ENCODE results near the gene ANTXR2. TPM values are rescaled to one million over a fixed set of nuclear protein-coding genes. Genes with fewer than 3 reads are reported as not detected.

The ANTXR2 gene
- total and polyA plus RNA-seq, 2 donors, result 5.7 to 13.4 TPM

- H3K36me3 ChIP-seq (ENCODE audit: control insufficient read depth in 2 of 2, insufficient read depth in 2 of 2, low read length in 1 of 2), result no peaks in the 10 kb centered on the region
- H3K27me3 ChIP-seq (ENCODE audit: control insufficient read depth in 2 of 2, insufficient read depth in 1 of 2, low read length in 1 of 2), result no peaks in the 10 kb centered on the region
- no peak overlapping the region for H3K4me3 ChIP-seq (ENCODE audit: low read length in 2 of 2)
- H3K27ac ChIP-seq (ENCODE audit: low read depth in 1 of 2, low read length in 1 of 2), result no peak overlapping the region
- H3K9me3 ChIP-seq (ENCODE audit: control insufficient read depth in 2 of 2, insufficient read depth in 1 of 2, low read length in 1 of 2), result peaks cover 0 to 5% of the 10 kb centered on the region in 2 donors
- DNase-seq (ENCODE audit: low read depth in 6 of 9, low spot score in 9 of 9), result no peak
- no peaks in the 10 kb centered on the region for H3K4me1 ChIP-seq (ENCODE audit: control insufficient read depth in 2 of 2, insufficient read depth in 2 of 2, low read length in 2 of 2)
Measured at GRCh38 chr4:80111276-80111675, 38.2 kb upstream of the ANTXR2 start.

- H3K9me3 ChIP-seq (ENCODE audit: control insufficient read depth in 2 of 2, insufficient read depth in 1 of 2, low read length in 1 of 2), result no peaks in the 10 kb centered on the region
- H3K36me3 ChIP-seq (ENCODE audit: control insufficient read depth in 2 of 2, insufficient read depth in 2 of 2, low read length in 1 of 2), result no peaks in the 10 kb centered on the region
- WGBS, result 98% methylated on average over 1 of the region's 1 CpG
Measured at GRCh38 chr4:80107374-80107773, 34.3 kb upstream of the ANTXR2 start.

GRCh38 chr4:80104927-80105326 lies 31.9 kb upstream of the ANTXR2 start:
- Histone ChIP-seq H3K27ac (ENCODE audit: low read depth in 1 of 2, low read length in 1 of 2) (no peak overlapping the region), H3K27me3 (ENCODE audit: control insufficient read depth in 2 of 2, insufficient read depth in 1 of 2, low read length in 1 of 2) (no peaks in the 10 kb centered on the region), H3K4me1 (ENCODE audit: control insufficient read depth in 2 of 2, insufficient read depth in 2 of 2, low read length in 2 of 2) (no peaks in the 10 kb centered on the region), H3K4me3 (ENCODE audit: low read length in 2 of 2) (no peak overlapping the region), H3K9me3 (ENCODE audit: control insufficient read depth in 2 of 2, insufficient read depth in 1 of 2, low read length in 1 of 2) (no peaks in the 10 kb centered on the region), H3K36me3 (ENCODE audit: control insufficient read depth in 2 of 2, insufficient read depth in 2 of 2, low read length in 1 of 2) (no peaks in the 10 kb centered on the region)
- 94% methylated on average over 1 of the region's 1 CpG for WGBS
- no peak for DNase-seq (ENCODE audit: low read depth in 6 of 9, low spot score in 9 of 9)

More at GRCh38 chr4:80107374-80107773, 34.3 kb upstream of the ANTXR2 start:
- no peaks in the 10 kb centered on the region for H3K4me1 ChIP-seq (ENCODE audit: control insufficient read depth in 2 of 2, insufficient read depth in 2 of 2, low read length in 2 of 2)
- no peak overlapping the region for H3K4me3 ChIP-seq (ENCODE audit: low read length in 2 of 2)
- no peak overlapping the region for H3K27ac ChIP-seq (ENCODE audit: low read depth in 1 of 2, low read length in 1 of 2)
- DNase-seq (ENCODE audit: low read depth in 6 of 9, low spot score in 9 of 9), result no peak
- no peaks in the 10 kb centered on the region for H3K27me3 ChIP-seq (ENCODE audit: control insufficient read depth in 2 of 2, insufficient read depth in 1 of 2, low read length in 1 of 2)

GRCh38 chr4:80103629-80104028 lies 30.6 kb upstream of the ANTXR2 start:
- Histone ChIP-seq H3K36me3 (ENCODE audit: control insufficient read depth in 2 of 2, insufficient read depth in 2 of 2, low read length in 1 of 2) (no peaks in the 10 kb centered on the region), H3K4me3 (ENCODE audit: low read length in 2 of 2) (no peak overlapping the region), H3K9me3 (ENCODE audit: control insufficient read depth in 2 of 2, insufficient read depth in 1 of 2, low read length in 1 of 2) (no peaks in the 10 kb centered on the region), H3K27me3 (ENCODE audit: control insufficient read depth in 2 of 2, insufficient read depth in 1 of 2, low read length in 1 of 2) (no peaks in the 10 kb centered on the region), H3K27ac (ENCODE audit: low read depth in 1 of 2, low read length in 1 of 2) (no peak overlapping the region), H3K4me1 (ENCODE audit: control insufficient read depth in 2 of 2, insufficient read depth in 2 of 2, low read length in 2 of 2) (no peaks in the 10 kb centered on the region)
- 95% methylated on average over 2 of the region's 2 CpGs for WGBS
- DNase-seq (ENCODE audit: low read depth in 6 of 9, low spot score in 9 of 9), result no peak

GRCh38 chr4:80101792-80102116 lies 28.7 kb upstream of the ANTXR2 start:
- Histone ChIP-seq H3K27me3 (ENCODE audit: control insufficient read depth in 2 of 2, insufficient read depth in 1 of 2, low read length in 1 of 2) (no peaks in the 10 kb centered on the region), H3K27ac (ENCODE audit: low read depth in 1 of 2, low read length in 1 of 2) (no peak overlapping the region), H3K9me3 (ENCODE audit: control insufficient read depth in 2 of 2, insufficient read depth in 1 of 2, low read length in 1 of 2) (no peaks in the 10 kb centered on the region), H3K4me3 (ENCODE audit: low read length in 2 of 2) (no peak overlapping the region), H3K4me1 (ENCODE audit: control insufficient read depth in 2 of 2, insufficient read depth in 2 of 2, low read length in 2 of 2) (no peaks in the 10 kb centered on the region), H3K36me3 (ENCODE audit: control insufficient read depth in 2 of 2, insufficient read depth in 2 of 2, low read length in 1 of 2) (no peaks in the 10 kb centered on the region)
- DNase-seq (ENCODE audit: low read depth in 6 of 9, low spot score in 9 of 9), result no peak

GRCh38 chr4:80101071-80101791 lies 28.2 kb upstream of the ANTXR2 start:
- H3K27ac ChIP-seq (ENCODE audit: low read depth in 1 of 2, low read length in 1 of 2), result no peak overlapping the region
- no peaks in the 10 kb centered on the region for H3K4me1 ChIP-seq (ENCODE audit: control insufficient read depth in 2 of 2, insufficient read depth in 2 of 2, low read length in 2 of 2)
- DNase-seq (ENCODE audit: low read depth in 6 of 9, low spot score in 9 of 9), result no peak
- no peaks in the 10 kb centered on the region for H3K27me3 ChIP-seq (ENCODE audit: control insufficient read depth in 2 of 2, insufficient read depth in 1 of 2, low read length in 1 of 2)
- no peaks in the 10 kb centered on the region for H3K36me3 ChIP-seq (ENCODE audit: control insufficient read depth in 2 of 2, insufficient read depth in 2 of 2, low read length in 1 of 2)
- WGBS, result 96% methylated on average over 5 of the region's 5 CpGs
- H3K9me3 ChIP-seq (ENCODE audit: control insufficient read depth in 2 of 2, insufficient read depth in 1 of 2, low read length in 1 of 2), result no peaks in the 10 kb centered on the region
- no peak overlapping the region for H3K4me3 ChIP-seq (ENCODE audit: low read length in 2 of 2)

- H3K9me3 ChIP-seq (ENCODE audit: control insufficient read depth in 2 of 2, insufficient read depth in 1 of 2, low read length in 1 of 2), result no peaks in the 10 kb centered on the region
- H3K27ac ChIP-seq (ENCODE audit: low read depth in 1 of 2, low read length in 1 of 2), result no peak overlapping the region
- H3K27me3 ChIP-seq (ENCODE audit: control insufficient read depth in 2 of 2, insufficient read depth in 1 of 2, low read length in 1 of 2), result no peaks in the 10 kb centered on the region
- no peak overlapping the region for H3K4me3 ChIP-seq (ENCODE audit: low read length in 2 of 2)
- no peaks in the 10 kb centered on the region for H3K4me1 ChIP-seq (ENCODE audit: control insufficient read depth in 2 of 2, insufficient read depth in 2 of 2, low read length in 2 of 2)
- no peak for DNase-seq (ENCODE audit: low read depth in 6 of 9, low spot score in 9 of 9)
- whole genome bisulfite sequencing, result 100% methylated on average over 1 of the region's 1 CpG
- no peaks in the 10 kb centered on the region for H3K36me3 ChIP-seq (ENCODE audit: control insufficient read depth in 2 of 2, insufficient read depth in 2 of 2, low read length in 1 of 2)
Measured at GRCh38 chr4:80099671-80100070, 26.6 kb upstream of the ANTXR2 start.

GRCh38 chr4:80098635-80099034 lies 25.6 kb upstream of the ANTXR2 start:
- Histone ChIP-seq H3K27ac (ENCODE audit: low read depth in 1 of 2, low read length in 1 of 2) (no peak overlapping the region), H3K9me3 (ENCODE audit: control insufficient read depth in 2 of 2, insufficient read depth in 1 of 2, low read length in 1 of 2) (no peaks in the 10 kb centered on the region), H3K36me3 (ENCODE audit: control insufficient read depth in 2 of 2, insufficient read depth in 2 of 2, low read length in 1 of 2) (no peaks in the 10 kb centered on the region), H3K27me3 (ENCODE audit: control insufficient read depth in 2 of 2, insufficient read depth in 1 of 2, low read length in 1 of 2) (no peaks in the 10 kb centered on the region), H3K4me1 (ENCODE audit: control insufficient read depth in 2 of 2, insufficient read depth in 2 of 2, low read length in 2 of 2) (no peaks in the 10 kb centered on the region), H3K4me3 (ENCODE audit: low read length in 2 of 2) (no peak overlapping the region)
- no peak for DNase-seq (ENCODE audit: low read depth in 6 of 9, low spot score in 9 of 9)
- WGBS, result 91% methylated on average over 1 of the region's 1 CpG

- no peaks in the 10 kb centered on the region for H3K27me3 ChIP-seq (ENCODE audit: control insufficient read depth in 2 of 2, insufficient read depth in 1 of 2, low read length in 1 of 2)
- DNase-seq (ENCODE audit: low read depth in 6 of 9, low spot score in 9 of 9), result no peak
- WGBS, result 92% methylated on average over 4 of the region's 4 CpGs
Measured at GRCh38 chr4:80097400-80098177, 24.6 kb upstream of the ANTXR2 start.

More at GRCh38 chr4:80097400-80098177, 24.6 kb upstream of the ANTXR2 start:
- H3K4me3 ChIP-seq (ENCODE audit: low read length in 2 of 2), result no peak overlapping the region
- no peaks in the 10 kb centered on the region for H3K36me3 ChIP-seq (ENCODE audit: control insufficient read depth in 2 of 2, insufficient read depth in 2 of 2, low read length in 1 of 2)
- H3K27ac ChIP-seq (ENCODE audit: low read depth in 1 of 2, low read length in 1 of 2), result no peak overlapping the region
- H3K9me3 ChIP-seq (ENCODE audit: control insufficient read depth in 2 of 2, insufficient read depth in 1 of 2, low read length in 1 of 2), result no peaks in the 10 kb centered on the region
- no peaks in the 10 kb centered on the region for H3K4me1 ChIP-seq (ENCODE audit: control insufficient read depth in 2 of 2, insufficient read depth in 2 of 2, low read length in 2 of 2)

Measured in thymus (tissue), 11 donors.